HepG2 (cell line): ENCODE data around the gene AJM1. TPM values are rescaled to one million over a fixed set of nuclear protein-coding genes. Genes with fewer than 3 reads are reported as not detected.
A peak's percentile ranks its signal among the peaks of the same experiment; 100 is the strongest.

Experiments
- AGO2 ChIP-seq: fragments of 200-400 bp; formaldehyde crosslinking; optimal IDR thresholded peaks from 2 replicates; pipeline ENCODE3; 2017; ENCODE audit warnings: mild to moderate bottlenecking, low read depth, low read length, moderate library complexity
- CREM ChIP-seq, 2 experiments: sonication (generic) in 1 of 2; formaldehyde crosslinking in 1 of 2; IDR thresholded peaks; 2 replicates each; pipeline versions ENCODE4 v1.4.0 to v1.6.1; 2016 to 2020; ENCODE audit warnings: antibody characterized with exemption in 1 of 2, mild to moderate bottlenecking in 1 of 2, missing genetic modification reagents in 1 of 2
- DMAP1 ChIP-seq: IDR thresholded peaks from 2 replicates; pipeline ENCODE4 v1.6.1; 2016
- DPF2 ChIP-seq: sonication (generic); formaldehyde crosslinking; IDR thresholded peaks from 2 replicates; pipeline ENCODE4 v1.4.0; 2020; ENCODE audit warnings: mild to moderate bottlenecking, low read depth, missing genetic modification reagents, borderline replicate concordance
- FLYWCH1 ChIP-seq: sonication (generic); formaldehyde crosslinking; IDR thresholded peaks from 2 replicates; pipeline ENCODE4 v1.8.1; 2023; ENCODE audit warnings: mild to moderate bottlenecking, missing genetic modification reagents
- FOXK1 ChIP-seq: sonication (generic); formaldehyde crosslinking; IDR thresholded peaks from 2 replicates; pipeline ENCODE4 v1.4.0; 2020; ENCODE audit warnings: low read depth, missing genetic modification reagents, borderline replicate concordance
- GABPB1 ChIP-seq: IDR thresholded peaks from 2 replicates; pipeline ENCODE4 v1.6.1; 2016; ENCODE audit warnings: mild to moderate bottlenecking, missing genetic modification reagents, moderate library complexity, missing compliant biosample characterization
- HMGA1 ChIP-seq: sonication (generic); formaldehyde crosslinking; conservative IDR thresholded peaks from 2 replicates; pipeline ENCODE4 v1.4.0; 2020; ENCODE audit warnings: missing genetic modification reagents
- IRF1 ChIP-seq: sonication (generic); formaldehyde crosslinking; IDR thresholded peaks from 2 replicates; pipeline ENCODE4 v1.4.0; 2020; ENCODE audit warnings: low read depth, mild to moderate bottlenecking, missing genetic modification reagents
- POLR2G ChIP-seq: fragments of 200-400 bp; formaldehyde crosslinking; IDR thresholded peaks from 2 replicates; pipeline ENCODE4 v1.6.1; 2018; ENCODE audit warnings: mild to moderate bottlenecking, low read depth, low read length, moderate library complexity
- U2AF2 ChIP-seq: fragments of 200-400 bp; formaldehyde crosslinking; IDR thresholded peaks from 2 replicates; pipeline ENCODE4 v1.6.1; 2017; ENCODE audit warnings: low read depth, mild to moderate bottlenecking, low read length
- ZNF451 ChIP-seq: sonication (generic); formaldehyde crosslinking; IDR thresholded peaks from 2 replicates; pipeline ENCODE4 v1.5.0; 2020; ENCODE audit warnings: mild to moderate bottlenecking, missing genetic modification reagents
- ZNF773 ChIP-seq: sonication (generic); formaldehyde crosslinking; IDR thresholded peaks from 2 replicates; pipeline ENCODE4 v1.4.0; 2020; ENCODE audit warnings: missing genetic modification reagents, borderline replicate concordance
- ZSCAN30 ChIP-seq: sonication (generic); formaldehyde crosslinking; IDR thresholded peaks from 2 replicates; pipeline ENCODE4 v1.5.0; 2020; ENCODE audit warnings: mild to moderate bottlenecking, missing genetic modification reagents
- polyA plus RNA-seq, 8 experiments: library from polyadenylated mRNA; depleted of rRNA in 3 of 8; stranded (reverse) in 7 of 8; unstranded in 1 of 8; fragments of >200 nt; fragmentation: Illumina TruSeq in 4 of 8; extraction: Trizol in 4 of 8; gene quantifications; 2 replicates each; pipeline versions ENCODE4 v1.2.1 to v1.2.3, GENCODE V29; 2011 to 2016; ENCODE audit warnings: low read depth in 4 of 8, missing spikeins in 1 of 8, mixed read lengths in 1 of 8; ENCODE audit not compliant: insufficient read depth in 1 of 8
- total RNA-seq, 5 experiments: library from RNA; depleted of rRNA; stranded (reverse); fragments of >200 nt; fragmentation: Illumina TruSeq; extraction: Trizol; gene quantifications; 2 replicates each; pipeline ENCODE4 v1.2.3, GENCODE V29; 2016; ENCODE audit warnings: low read depth in 1 of 5
- TF ChIP-seq, protein P1 (sequence below): sonication (generic); formaldehyde crosslinking; IDR thresholded peaks from 2 replicates; pipeline ENCODE4 v1.8.0; 2022; ENCODE audit warnings: missing genetic modification reagents, mild to moderate bottlenecking, inconsistent platforms, borderline replicate concordance
- TF ChIP-seq, protein P2 (sequence below): sonication (generic); formaldehyde crosslinking; IDR thresholded peaks from 2 replicates; pipeline ENCODE4 v1.4.0; 2020; ENCODE audit warnings: missing genetic modification reagents
- TF ChIP-seq, protein P3 (sequence below): sonication (generic); formaldehyde crosslinking; IDR thresholded peaks from 2 replicates; pipeline ENCODE4 v1.5.0; 2020; ENCODE audit warnings: mild to moderate bottlenecking, missing genetic modification reagents, borderline replicate concordance
- TF ChIP-seq, protein P4 (sequence below): sonication (generic); formaldehyde crosslinking; IDR thresholded peaks from 2 replicates; pipeline ENCODE4 v1.8.1; 2023; ENCODE audit warnings: mild to moderate bottlenecking, missing genetic modification reagents, borderline replicate concordance
- TF ChIP-seq, protein P5 (sequence below): sonication (generic); formaldehyde crosslinking; IDR thresholded peaks from 2 replicates; pipeline ENCODE4 v1.8.0; 2022; ENCODE audit warnings: mild to moderate bottlenecking, missing genetic modification reagents, moderate library complexity

Gene AJM1
- total and polyA plus RNA-seq, 2 of the 13 experiments (the other 11 are each of a cell fraction or from before 2014, with no cell fraction given) = 1.1 to 1.2 TPM

DNA sequence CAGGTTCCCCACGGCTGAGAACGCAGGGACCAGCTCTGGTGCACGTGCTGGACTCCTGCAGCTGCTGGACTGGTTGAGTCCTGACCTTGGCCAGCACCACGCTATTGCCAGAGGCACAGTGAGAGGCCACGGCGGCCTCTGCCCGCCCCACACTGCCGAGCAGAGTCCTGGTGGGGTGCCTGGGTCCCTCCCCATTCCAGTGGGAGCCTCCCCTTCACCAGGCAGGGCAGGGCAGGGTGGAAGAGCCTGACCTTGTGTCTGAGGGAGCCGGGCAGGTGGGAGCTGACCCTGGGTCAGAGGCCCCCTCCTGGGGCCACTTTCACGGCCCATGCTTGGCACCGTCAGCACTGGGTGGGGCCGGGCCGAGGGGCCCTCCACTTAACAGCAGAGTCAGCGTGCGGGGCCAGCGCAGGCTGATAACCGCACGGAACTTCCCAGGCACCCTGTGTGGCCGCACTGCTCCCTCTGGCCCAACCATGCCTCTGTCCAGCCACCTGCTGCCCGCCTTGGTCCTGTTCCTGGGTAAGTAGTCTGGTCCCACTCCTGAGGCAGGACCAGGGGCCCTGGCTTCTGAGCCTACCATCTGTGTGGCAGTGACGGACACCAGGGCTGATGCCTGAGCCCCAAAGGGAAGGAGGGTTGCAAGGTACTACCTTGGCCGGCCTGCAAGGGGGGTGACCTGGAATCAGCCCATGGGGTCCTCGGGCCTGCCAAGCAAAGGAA is 9.8 kb downstream of the AJM1 start, which contains the start of gene MAMDC4 (continued):
- TF ChIP-seq IRF1 (CRISPR knock-in tag) (no peak), U2AF2 (no peak), AGO2 (peak; percentile 93), CREM (IDR thresholded peaks at IDR 0.05) (no peak), CREM (CRISPR knock-in tag; IDR thresholded peaks at IDR 0.05) (no peak), POLR2G (peak; percentile 17), FLYWCH1 (no peak), ZNF773 (CRISPR knock-in tag) (no peak), HMGA1 (CRISPR knock-in tag) (no peak), FOXK1 (CRISPR knock-in tag) (no peak), DMAP1 (CRISPR knock-in tag) (no peak), DPF2 (CRISPR knock-in tag) (no peak), ZNF451 (0 out of 2 replicates have a peak, but pooled peaks have one; percentile 23), ZSCAN30 (no peak), GABPB1 (peak; percentile 15; the same call in 1 of the 2 replicates)
- TF ChIP-seq, protein P1, sequence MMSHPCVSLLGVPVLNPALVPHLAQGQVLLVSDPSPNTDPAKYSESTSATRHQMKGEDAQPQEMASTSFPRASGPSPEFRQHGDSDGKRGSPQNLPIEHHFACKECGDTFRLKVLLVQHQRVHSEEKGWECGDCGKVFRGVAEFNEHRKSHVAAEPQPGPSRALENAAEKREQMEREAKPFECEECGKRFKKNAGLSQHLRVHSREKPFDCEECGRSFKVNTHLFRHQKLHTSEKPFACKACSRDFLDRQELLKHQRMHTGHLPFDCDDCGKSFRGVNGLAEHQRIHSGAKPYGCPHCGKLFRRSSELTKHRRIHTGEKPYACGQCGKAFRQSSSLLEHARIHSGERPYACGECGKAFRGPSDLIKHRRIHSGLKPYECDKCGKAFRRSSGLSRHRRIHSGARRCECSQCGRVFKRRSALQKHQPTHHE (CRISPR knock-in tag) = no peak
- TF ChIP-seq, protein P2, sequence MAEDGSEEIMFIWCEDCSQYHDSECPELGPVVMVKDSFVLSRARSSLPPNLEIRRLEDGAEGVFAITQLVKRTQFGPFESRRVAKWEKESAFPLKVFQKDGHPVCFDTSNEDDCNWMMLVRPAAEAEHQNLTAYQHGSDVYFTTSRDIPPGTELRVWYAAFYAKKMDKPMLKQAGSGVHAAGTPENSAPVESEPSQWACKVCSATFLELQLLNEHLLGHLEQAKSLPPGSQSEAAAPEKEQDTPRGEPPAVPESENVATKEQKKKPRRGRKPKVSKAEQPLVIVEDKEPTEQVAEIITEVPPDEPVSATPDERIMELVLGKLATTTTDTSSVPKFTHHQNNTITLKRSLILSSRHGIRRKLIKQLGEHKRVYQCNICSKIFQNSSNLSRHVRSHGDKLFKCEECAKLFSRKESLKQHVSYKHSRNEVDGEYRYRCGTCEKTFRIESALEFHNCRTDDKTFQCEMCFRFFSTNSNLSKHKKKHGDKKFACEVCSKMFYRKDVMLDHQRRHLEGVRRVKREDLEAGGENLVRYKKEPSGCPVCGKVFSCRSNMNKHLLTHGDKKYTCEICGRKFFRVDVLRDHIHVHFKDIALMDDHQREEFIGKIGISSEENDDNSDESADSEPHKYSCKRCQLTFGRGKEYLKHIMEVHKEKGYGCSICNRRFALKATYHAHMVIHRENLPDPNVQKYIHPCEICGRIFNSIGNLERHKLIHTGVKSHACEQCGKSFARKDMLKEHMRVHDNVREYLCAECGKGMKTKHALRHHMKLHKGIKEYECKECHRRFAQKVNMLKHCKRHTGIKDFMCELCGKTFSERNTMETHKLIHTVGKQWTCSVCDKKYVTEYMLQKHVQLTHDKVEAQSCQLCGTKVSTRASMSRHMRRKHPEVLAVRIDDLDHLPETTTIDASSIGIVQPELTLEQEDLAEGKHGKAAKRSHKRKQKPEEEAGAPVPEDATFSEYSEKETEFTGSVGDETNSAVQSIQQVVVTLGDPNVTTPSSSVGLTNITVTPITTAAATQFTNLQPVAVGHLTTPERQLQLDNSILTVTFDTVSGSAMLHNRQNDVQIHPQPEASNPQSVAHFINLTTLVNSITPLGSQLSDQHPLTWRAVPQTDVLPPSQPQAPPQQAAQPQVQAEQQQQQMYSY = no peak
- TF ChIP-seq, protein P3, sequence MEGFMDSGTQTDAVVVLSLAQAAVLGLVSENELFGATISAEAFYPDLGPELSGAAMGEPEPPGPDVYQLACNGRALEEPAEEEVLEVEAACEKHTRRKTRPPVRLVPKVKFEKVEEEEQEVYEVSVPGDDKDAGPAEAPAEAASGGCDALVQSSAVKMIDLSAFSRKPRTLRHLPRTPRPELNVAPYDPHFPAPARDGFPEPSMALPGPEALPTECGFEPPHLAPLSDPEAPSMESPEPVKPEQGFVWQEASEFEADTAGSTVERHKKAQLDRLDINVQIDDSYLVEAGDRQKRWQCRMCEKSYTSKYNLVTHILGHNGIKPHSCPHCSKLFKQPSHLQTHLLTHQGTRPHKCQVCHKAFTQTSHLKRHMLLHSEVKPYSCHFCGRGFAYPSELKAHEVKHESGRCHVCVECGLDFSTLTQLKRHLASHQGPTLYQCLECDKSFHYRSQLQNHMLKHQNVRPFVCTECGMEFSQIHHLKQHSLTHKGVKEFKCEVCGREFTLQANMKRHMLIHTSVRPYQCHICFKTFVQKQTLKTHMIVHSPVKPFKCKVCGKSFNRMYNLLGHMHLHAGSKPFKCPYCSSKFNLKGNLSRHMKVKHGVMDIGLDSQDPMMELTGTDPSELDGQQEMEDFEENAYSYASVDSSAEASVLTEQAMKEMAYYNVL (CRISPR knock-in tag) = no peak
- TF ChIP-seq, protein P4, sequence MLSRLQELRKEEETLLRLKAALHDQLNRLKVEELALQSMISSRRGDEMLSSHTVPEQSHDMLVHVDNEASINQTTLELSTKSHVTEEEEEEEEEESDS (CRISPR knock-in tag) = no peak
- TF ChIP-seq, protein P5, sequence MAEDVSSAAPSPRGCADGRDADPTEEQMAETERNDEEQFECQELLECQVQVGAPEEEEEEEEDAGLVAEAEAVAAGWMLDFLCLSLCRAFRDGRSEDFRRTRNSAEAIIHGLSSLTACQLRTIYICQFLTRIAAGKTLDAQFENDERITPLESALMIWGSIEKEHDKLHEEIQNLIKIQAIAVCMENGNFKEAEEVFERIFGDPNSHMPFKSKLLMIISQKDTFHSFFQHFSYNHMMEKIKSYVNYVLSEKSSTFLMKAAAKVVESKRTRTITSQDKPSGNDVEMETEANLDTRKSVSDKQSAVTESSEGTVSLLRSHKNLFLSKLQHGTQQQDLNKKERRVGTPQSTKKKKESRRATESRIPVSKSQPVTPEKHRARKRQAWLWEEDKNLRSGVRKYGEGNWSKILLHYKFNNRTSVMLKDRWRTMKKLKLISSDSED = no peak
